Caco-2 (cell line): ENCODE data around the gene POLR2L. TPM values are rescaled to one million over a fixed set of nuclear protein-coding genes. Genes with fewer than 3 reads are reported as not detected.
A peak's percentile ranks its signal among the peaks of the same experiment; 100 is the strongest.

ENCODE experiments used
- BruUV-seq: library from RNA; stranded (reverse); fragments of 400-500 nt; replicated peaks from 2 replicates; lab custom pipeline; 2021; lab: Mats Ljungman, UMichigan
- CTCF ChIA-PET: fragments of 300-600 bp; sonication (Branson Sonifier 250); formaldehyde crosslinking; loops from one replicate; lab custom pipeline; 2022; ENCODE audit warnings: antibody characterized with exemption; lab: Charles Lee
- POLR2A ChIA-PET: fragments of 300-600 bp; sonication (Branson Sonifier 250); formaldehyde crosslinking; loops from one replicate; lab custom pipeline; 2022; ENCODE audit warnings: antibody characterized with exemption; lab: Charles Lee
- DNase-seq, 2 experiments: peaks; one replicate each; pipeline versions ENCODE4 v3.0.0 to v3.0.0-alpha.2; 2020 to 2022
- H3K27me3 ChIP-seq: replicated peaks from 2 replicates; pipeline ENCODE4 v1.6.0; 2011; ENCODE audit warnings: low read length; ENCODE audit not compliant: control insufficient read depth, insufficient read depth
- H3K36me3 ChIP-seq: 2 replicates; pipeline ENCODE4 v1.5.1; 2011; ENCODE audit warnings: low read length; ENCODE audit not compliant: control insufficient read depth, insufficient read depth
- H3K4me1 ChIP-seq: fragments of 250-450 bp; sonication (Bioruptor Pico); 2 replicates; pipeline ENCODE4 v1.5.1; 2020; ENCODE audit warnings: mild to moderate bottlenecking
- H3K4me3 ChIP-seq: 2 replicates; pipeline ENCODE4 v1.5.1; 2011; ENCODE audit warnings: low read depth, mild to moderate bottlenecking, control low read depth, low read length
- H3K9me3 ChIP-seq: fragments of 250-450 bp; sonication (Bioruptor Pico); 2 replicates; pipeline ENCODE4 v1.5.1; 2020; ENCODE audit warnings: mild to moderate bottlenecking, moderate library complexity
- H3K27ac Mint-ChIP-seq: one replicate; pipeline ENCODE4 v1.8.0; 2022; ENCODE audit warnings: mixed read lengths; ENCODE audit not compliant: unreplicated experiment
- H3K27me3 Mint-ChIP-seq: one replicate; pipeline ENCODE4 v1.8.0; 2022; ENCODE audit warnings: mixed read lengths; ENCODE audit not compliant: insufficient read depth, unreplicated experiment
- H3K36me3 Mint-ChIP-seq: one replicate; pipeline ENCODE4 v1.8.0; 2022; ENCODE audit warnings: mild to moderate bottlenecking, mixed read lengths; ENCODE audit not compliant: insufficient read depth, unreplicated experiment
- H3K4me1 Mint-ChIP-seq: one replicate; pipeline ENCODE4 v1.8.0; 2022; ENCODE audit warnings: low read depth, mixed read lengths; ENCODE audit not compliant: unreplicated experiment
- H3K4me3 Mint-ChIP-seq: one replicate; pipeline ENCODE4 v1.8.0; 2022; ENCODE audit warnings: mild to moderate bottlenecking, moderate library complexity, mixed read lengths; ENCODE audit not compliant: unreplicated experiment
- H3K9me3 Mint-ChIP-seq: one replicate; pipeline ENCODE4 v1.8.0; 2022; ENCODE audit warnings: mixed read lengths; ENCODE audit not compliant: unreplicated experiment
- CTCF ChIP-seq, 2 experiments: fragments of 200-600 bp in 1 of 2; IDR thresholded peaks; 1 replicate in 1 of 2; 2 replicates in 1 of 2; pipeline versions ENCODE4 v1.5.1 to v1.8.0; 2011 to 2022; ENCODE audit warnings: antibody characterized with exemption in 1 of 2, control low read depth in 1 of 2, inconsistent platforms in 1 of 2, low read depth in 1 of 2, low read length in 1 of 2, mild to moderate bottlenecking in 1 of 2, moderate library complexity in 1 of 2; ENCODE audit not compliant: insufficient read depth in 1 of 2, severe bottlenecking in 1 of 2, unreplicated experiment in 1 of 2
- intact Hi-C: fragments of 100-400 bp; cut with micrococcal nuclease; formaldehyde crosslinking; loops from one replicate; pipeline ENCODE4 v1.10.0; 2022; ENCODE audit not compliant: unreplicated experiment
- total RNA-seq: library from RNA; stranded (reverse); gene quantifications from 2 replicates; pipeline ENCODE4 v1.2.3, GENCODE V29; 2022

POLR2L gene
- total RNA-seq, 1 experiment from 2014 or later = 139 TPM

GRCh38 chr11:847876-848275, 5.5 kb upstream of the POLR2L start:
- no peak for TF ChIP-seq CTCF (IDR thresholded peaks at IDR 0.05; ENCODE audit: insufficient read depth in 1 of 2, low read depth in 1 of 2, low read length in 1 of 2, severe bottlenecking in 1 of 2, unreplicated experiment in 1 of 2)
- Mint-ChIP-seq H3K9me3 (no peaks in the 10 kb centered on the region), H3K4me3 (peak overlapping the region; percentile 77), H3K27me3 (no peaks in the 10 kb centered on the region), H3K36me3 (peaks cover 40% of the 10 kb centered on the region), H3K4me1 (no peaks in the 10 kb centered on the region), H3K27ac (no peak overlapping the region)
- Histone ChIP-seq H3K36me3 (no peaks in the 10 kb centered on the region), H3K27me3 (no peaks in the 10 kb centered on the region), H3K9me3 (no peaks in the 10 kb centered on the region), H3K4me1 (peaks cover 43% of the 10 kb centered on the region), H3K4me3 (no peak overlapping the region)
- intact Hi-C loops = loop anchor here (1.0 kb wide), 1 partner anchor 203 kb away; no protein-coding TSS in a partner anchor
- ChIA-PET CTCF (interaction anchor here (0.9 kb wide), 1 partner anchor 203 kb away, joined by 8 read pairs; no protein-coding TSS in a partner anchor), POLR2A (no interaction called here)
- no peak for DNase-seq
- BruUV-seq = no TSS peak

GRCh38 chr11:846496-847098, 4.3 kb upstream of the POLR2L start:
- Histone ChIP-seq H3K4me1 (peaks cover 43% of the 10 kb centered on the region), H3K27me3 (no peaks in the 10 kb centered on the region), H3K9me3 (no peaks in the 10 kb centered on the region), H3K36me3 (no peaks in the 10 kb centered on the region), H3K4me3 (no peak overlapping the region)
- Mint-ChIP-seq H3K27ac (no peak overlapping the region), H3K27me3 (no peaks in the 10 kb centered on the region), H3K36me3 (peaks cover 42% of the 10 kb centered on the region), H3K9me3 (no peaks in the 10 kb centered on the region), H3K4me3 (no peak overlapping the region), H3K4me1 (no peaks in the 10 kb centered on the region)
- POLR2A ChIA-PET = no interaction called here
- CTCF ChIA-PET = interaction anchor here (1.4 kb wide), 1 partner anchor 52 kb away, joined by 5 read pairs; no protein-coding TSS in a partner anchor
- intact Hi-C loops = no loop called here
- BruUV-seq = no TSS peak
- no peak for TF ChIP-seq CTCF (IDR thresholded peaks at IDR 0.05; ENCODE audit: insufficient read depth in 1 of 2, low read depth in 1 of 2, low read length in 1 of 2, severe bottlenecking in 1 of 2, unreplicated experiment in 1 of 2)
- DNase-seq = no peak

GRCh38 chr11:845872-846495, 3.7 kb upstream of the POLR2L start:
- CTCF ChIA-PET = interaction anchor here (1.4 kb wide), 1 partner anchor 52 kb away, joined by 5 read pairs; no protein-coding TSS in a partner anchor
- BruUV-seq = no TSS peak
- Histone ChIP-seq H3K9me3 (no peaks in the 10 kb centered on the region), H3K36me3 (no peaks in the 10 kb centered on the region), H3K27me3 (no peaks in the 10 kb centered on the region), H3K4me1 (peaks cover 44% of the 10 kb centered on the region), H3K4me3 (no peak overlapping the region)
- DNase-seq = no peak
- no peak for TF ChIP-seq CTCF (IDR thresholded peaks at IDR 0.05; ENCODE audit: insufficient read depth in 1 of 2, low read depth in 1 of 2, low read length in 1 of 2, severe bottlenecking in 1 of 2, unreplicated experiment in 1 of 2)
- Mint-ChIP-seq H3K4me3 (no peak overlapping the region), H3K27ac (no peak overlapping the region), H3K36me3 (peaks cover 46% of the 10 kb centered on the region), H3K4me1 (peaks cover 3% of the 10 kb centered on the region), H3K27me3 (no peaks in the 10 kb centered on the region), H3K9me3 (no peaks in the 10 kb centered on the region)
- POLR2A ChIA-PET = no interaction called here
- intact Hi-C loops = no loop called here
